Inflammatory macrophage treated with lipopolysaccharide for 1 hour (primary cell): Measurements from ENCODE around the gene THAP5.
A peak's percentile ranks its signal among the peaks of the same experiment; 100 is the strongest.
"Not testable (repeated sequence)": the region's sequence is repeated elsewhere in the genome, so short reads cannot be mapped to it uniquely, and the experiment has no call there.

Source experiments
- DNase-seq, 2 donors: peaks; one replicate each; pipeline ENCODE4 v3.0.0-alpha.2; 2020 to 2022

The THAP5 gene

DNA sequence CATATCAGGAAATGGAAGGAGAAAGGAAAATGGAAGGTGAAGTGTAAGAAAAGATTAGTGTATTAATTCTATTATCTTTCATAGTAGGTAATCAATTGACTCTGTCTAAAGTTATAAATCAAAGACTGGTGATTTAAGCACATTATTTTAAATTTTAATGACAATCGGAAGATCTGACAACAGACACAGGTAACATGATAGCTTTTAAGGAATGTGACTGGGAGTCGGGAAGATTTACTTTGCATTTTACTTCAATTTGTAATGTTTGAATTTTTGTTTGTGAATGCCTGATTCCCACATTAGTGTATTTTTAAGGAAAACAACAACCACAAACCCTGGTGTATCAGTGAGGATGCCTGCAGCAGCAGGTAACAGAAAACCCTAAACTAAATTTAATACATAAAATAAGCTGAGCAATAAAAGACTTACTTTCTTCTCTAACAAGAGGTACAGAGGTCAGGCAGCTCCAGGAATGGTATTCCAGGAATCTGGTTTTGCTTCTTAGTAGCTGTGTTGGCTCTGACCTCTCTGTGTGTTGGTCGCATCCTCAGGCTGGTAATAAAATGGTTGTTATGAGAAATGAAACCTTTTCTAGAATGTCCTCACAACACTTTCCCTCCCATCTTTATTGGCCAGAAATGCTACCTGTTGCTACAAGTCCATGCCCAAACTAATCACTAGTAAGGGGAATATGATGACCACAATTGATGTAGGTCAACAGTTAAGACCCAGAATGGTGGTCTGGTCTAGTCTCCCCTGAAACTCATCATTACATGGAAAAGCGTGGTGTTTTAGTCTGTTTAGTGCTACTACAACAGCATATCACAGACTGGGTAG lies 12.4 kb upstream of the THAP5 start:
- DNase-seq, result no peak

DNA sequence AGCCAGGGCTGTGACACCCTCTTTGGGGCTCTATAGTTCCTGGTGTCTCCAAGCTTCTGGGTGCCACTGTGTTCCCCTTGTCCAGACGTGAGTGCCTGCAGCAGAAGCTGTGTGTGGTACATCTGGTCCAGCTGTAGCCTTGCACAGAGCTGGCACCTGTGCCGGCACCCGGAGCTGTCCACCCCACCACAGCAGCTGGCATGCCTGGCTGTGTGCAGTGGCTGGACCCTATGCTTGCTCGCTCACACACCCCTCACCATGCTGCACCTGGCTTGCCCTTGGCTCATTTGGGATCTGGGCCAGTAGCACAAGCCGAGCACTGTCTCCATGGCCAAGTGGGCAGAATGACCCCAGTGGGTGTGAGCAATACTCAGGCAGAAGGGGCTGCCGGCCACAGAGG lies 10.8 kb upstream of the THAP5 start:
- DNase-seq, result no peak

DNA sequence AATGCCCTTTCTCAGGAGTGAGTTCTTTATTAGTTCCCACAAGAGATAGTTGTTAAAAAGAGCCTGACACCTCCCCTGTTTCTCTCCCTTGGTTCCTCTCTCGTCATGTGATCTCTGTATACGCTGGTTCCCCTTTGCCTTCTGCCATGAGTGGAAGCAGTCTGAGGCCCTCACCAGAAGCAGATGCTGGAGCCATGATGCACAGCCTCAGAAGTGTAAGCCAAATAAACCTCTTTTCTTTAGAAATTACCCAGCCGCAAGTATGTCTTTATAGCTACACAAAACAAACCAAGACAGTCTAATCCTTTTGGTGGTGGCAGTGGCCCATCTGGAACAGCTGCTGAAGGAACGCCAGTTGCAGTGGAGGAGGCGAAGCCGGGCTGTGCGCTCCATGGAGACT lies 9.4 kb upstream of the THAP5 start:
- DNase-seq, result no peak

DNA sequence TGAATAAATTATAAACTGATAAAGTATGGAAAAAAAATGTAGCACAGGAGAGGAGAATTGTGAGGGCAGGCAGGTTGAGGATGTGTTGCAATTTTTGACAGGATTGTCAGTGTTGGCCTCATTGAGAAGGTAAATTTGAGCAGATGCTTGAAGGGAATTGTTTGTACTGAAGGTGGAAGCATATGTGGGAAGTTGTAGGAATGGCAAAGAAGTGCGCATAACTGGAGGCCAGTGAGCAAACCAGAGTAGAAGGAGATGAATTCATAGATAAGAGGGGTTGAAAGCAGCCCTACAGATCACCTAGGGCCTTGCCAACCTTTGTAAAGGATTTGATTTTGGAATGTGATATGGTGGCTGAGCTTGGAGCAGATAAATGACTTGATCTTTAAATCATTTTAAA lies 6.6 kb upstream of the THAP5 start:
- DNase-seq, result no peak

DNA sequence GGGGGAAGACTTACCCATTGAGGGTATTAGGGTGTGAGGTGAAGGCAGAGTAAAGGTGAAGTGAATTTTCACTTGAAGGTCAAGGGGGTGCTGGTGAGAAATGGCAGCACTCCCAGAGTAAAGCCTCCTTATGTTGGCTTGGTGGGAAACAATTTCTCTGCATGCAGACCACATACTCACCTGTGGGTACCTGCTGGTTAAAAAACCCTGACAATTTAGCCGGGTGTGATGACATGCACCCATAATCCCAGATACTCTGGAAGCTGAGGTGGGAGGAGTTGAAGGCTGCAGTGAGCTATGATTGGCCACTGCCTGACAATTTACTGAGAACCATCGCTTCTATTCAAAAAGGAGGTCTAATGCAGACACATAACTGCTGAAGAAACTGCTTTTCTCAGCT lies 5.7 kb upstream of the THAP5 start:
- no peak for DNase-seq

DNA sequence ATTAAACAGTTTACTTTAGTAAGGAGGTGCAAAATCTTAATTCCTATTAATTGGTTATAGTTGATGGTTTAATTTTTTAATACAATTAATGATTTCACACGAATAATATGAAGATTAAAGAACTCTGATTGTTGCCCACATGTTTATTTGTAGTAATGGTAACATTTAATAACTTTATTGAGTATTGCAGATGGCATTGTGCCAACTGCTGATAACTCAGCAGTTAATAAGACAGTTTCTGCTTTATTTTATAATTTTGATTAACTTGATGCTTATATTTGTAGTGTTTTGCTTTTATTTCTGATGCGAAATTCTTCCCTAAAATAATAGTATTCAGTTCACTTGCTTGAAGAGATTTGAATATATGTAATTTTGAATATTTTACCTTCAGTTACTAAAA lies 3.0 kb upstream of the THAP5 start:
- no peak for DNase-seq

DNA sequence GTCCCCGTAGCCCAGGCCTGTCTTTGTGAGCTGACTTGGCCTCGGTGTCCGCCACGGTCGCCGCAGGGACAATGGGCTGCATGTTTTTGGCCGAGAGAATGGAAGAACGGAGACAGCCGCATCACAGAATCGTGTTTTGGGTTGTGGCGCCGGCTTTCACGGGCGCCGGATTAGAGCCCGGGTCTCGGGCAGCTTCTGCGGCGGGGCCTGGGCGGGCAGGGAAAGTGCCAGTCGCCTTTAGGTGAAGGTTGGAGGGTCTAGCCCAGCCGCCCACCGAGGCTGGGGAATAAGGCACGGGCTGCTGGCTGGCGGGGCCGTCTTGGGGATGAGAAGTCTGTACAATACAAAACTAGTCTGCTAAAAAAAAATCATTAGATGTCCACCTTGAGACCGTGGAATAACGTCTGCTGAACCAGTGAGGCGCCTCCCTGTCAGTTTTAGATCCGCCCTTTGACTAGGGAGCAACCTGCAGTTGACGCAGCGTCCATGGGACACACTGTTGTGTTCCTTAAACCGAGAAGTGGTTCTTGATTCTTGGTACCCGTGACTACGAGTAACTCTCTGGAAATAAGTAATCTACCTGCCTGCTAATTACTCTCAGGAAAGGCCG lies 745 bp upstream of the THAP5 start:
- DNase-seq, result peak; percentile 57 to 76

DNA sequence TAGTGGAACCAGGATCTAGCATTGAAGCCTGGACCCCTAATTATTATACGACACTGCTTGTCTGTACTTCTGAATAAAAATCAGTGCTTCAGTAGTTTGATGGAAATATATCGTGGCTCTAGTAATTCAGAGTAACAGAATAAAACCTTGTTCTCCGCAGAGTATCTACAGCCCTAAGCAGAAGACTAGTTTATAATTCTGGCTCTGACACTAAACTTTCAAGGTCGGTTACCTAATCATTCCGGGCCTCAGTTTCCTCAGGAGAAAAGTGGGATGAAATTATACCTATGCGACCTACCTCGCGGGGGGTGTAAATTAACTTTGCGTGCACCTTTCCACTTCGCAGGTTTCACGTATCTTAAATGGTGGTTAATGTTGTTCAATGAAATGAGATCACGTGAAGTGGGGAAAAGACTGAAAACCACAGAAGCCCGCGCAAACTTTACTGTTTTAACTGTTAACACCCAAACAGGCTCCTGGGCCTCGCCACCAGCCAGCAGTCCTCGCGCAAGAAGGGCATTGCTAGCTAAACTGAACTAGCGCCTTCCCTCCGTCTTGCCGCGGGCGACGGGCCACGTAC lies 615 bp downstream of the THAP5 start:
- no peak for DNase-seq

DNA sequence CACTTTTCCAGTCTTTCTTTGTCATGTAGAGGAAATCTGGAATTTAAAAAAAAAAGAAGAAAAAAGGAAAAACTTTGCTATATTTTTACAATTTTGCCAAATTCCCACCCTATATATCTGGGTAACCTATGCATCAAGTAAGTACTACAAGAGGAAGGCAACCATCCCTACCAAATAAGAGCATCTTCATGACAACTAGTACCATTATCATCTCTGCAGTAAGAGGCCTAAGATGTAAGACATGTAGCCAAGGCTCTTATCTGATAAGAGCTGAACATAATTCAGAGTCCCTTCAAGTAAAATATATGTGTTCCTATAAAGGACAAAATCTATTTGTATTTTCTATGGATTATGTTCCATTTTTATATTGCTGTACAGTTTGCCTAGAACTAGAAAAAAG lies 3.5 kb downstream of the THAP5 start:
- DNase-seq, result no peak

DNA sequence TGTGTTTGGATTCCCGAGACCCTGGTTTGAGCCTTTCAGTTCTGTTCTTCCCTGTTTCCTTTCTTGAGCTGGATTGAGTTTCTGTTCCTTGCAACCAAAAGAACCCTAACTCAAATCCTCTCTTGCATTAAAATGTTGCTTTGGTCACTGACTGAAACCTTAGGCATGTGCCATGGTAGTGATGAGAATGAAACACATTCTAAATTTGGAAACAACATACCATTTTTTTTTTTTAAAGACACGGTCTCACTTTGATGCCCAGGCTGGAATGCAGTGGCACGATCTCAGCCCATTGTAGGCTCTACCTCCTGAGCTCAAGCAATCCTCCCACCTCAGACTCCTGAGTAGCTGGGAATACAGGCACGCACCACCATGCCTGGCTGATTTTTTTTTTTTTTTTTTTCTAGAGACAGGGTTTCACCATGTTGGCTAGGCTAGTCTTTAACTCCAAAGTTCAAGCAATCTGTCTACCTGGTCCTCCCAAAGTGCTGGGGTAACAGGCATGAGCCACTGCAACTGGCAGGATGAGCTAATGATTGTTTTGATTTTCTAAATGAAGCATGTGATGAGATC lies 8.4 kb downstream of the THAP5 start:
- DNase-seq, result no peak

DNA sequence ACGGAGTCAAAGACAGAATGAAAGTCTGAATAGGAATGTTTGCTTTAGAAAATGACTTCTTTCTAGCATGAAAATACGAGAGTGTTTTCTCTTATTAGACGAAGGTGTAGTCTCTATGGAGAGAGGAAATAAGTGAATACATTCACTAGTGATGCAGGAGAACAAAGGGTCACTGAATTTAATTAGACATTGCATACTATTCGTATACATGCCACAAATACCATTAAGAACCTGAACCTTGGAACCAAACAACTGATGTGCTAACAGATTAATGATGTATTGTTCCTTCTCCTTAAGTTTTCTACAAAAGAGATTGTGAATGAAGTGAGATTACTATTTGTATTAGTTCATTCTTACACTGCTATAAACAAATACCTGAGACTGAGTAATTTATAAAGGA lies 10.3 kb downstream of the THAP5 start:
- DNase-seq, result no peak

DNA sequence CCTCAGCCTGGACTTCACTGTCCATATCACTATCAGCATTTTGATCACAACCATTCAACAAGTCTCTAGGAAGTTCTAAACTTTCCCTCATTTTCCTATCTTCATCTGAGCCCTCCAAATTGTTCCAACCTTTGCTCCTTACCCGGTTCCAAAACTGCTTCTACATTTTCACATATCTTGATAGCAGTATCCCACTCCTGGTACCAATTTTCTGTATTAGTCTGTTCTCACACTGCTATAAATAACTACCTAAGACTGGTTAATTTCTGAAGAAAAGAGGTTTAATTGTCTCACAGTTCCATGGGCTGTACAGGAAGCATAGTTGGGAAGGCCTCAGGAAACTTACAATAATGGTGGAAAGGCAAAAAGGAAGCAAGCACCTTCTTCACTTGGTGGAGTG lies 11.9 kb downstream of the THAP5 start:
- DNase-seq, result no peak

DNA sequence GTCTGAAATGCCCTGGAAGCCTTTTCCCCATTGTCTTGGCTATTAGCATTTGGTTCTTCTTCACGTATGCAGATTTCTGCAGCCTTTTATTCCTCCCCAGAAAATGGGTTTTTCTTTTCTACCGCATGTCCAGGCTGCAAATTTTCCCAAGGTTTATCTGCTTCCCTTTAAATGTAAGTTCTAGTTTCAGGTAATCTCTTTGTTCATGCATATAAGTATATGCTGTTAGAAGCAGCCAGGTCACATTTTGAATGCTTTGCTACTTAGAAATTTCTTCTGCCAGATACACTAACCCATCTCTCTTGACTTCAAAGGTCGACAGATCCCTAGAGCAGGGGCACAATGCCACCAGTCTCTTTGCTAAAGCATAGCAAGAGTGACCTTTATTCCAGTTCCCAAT lies 12.3 kb downstream of the THAP5 start:
- DNase-seq, result no peak

DNA sequence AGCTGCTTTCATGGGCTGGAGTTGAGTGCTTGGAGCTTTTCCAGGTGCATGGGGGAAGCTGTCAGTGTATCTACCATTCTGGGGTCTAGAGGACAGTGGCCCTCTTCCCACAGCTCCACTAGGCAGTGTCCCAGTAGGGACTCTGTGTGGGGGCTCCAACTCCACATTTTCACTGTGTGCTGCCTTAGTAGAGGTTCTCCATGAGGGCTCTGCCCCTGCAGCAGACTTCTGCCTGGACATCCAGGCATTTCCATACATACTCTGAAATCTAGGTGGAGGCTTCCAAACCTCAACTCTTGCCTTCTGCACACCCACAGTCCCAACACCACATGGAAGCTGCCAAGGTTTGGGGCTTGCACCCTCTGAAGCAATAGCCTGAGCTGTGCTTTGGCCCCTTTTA lies 12.8 kb downstream of the THAP5 start:
- DNase-seq, result not testable (repeated sequence)

DNA sequence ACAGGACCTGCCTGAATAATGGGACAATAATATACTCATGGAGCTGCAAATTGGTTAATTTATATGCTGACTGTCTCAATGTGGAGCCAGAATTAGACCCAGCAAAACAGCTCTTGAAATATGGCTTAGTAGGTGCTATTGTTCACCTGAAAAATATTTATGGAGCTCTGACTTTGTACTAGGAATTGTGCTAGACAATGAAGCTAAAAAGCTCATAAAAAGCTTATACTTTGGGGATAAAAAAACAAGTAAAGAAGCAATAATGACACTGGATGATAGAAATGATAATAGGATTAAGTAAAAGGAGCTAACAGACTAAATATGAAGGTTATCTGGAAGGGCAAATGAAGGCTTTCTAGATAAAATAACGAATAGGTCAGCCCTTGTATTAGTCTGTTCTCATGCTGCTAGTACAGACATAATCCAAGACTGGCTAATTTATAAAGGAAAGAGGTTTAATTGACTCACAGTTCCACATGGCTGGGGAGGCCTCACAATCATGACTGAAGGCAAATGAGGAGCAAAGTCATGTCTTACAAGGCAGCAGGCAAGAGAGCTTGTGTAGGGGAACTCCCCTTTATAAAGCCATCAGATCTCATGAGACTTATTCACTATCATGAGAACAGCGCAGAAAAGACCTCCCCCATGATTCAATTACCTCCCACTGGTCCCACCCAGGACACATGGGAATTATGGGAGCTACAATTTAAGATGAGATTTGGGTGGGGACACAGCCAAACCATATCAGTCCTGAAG lies 21.2 kb downstream of the THAP5 start:
- not testable (repeated sequence) for DNase-seq

DNA sequence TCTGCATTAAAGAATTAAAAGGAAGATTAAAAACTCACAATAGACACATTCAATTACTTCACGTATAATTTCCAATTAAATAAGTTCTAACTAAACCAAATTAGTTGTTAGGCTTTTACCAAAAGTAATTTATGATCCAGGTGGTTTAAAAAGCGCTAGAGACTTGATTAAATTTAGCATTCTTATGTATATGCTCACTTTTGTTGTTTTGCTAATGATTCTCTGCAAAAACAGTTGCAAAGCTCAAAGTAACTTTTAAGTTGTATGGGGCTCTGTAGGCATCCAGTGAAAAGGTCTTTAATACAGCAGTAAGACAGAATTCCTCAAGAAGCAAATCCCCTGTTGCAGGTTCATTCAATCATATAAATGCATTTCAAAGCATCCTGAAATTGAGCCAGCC lies 28.0 kb downstream of the THAP5 start:
- no peak for DNase-seq

DNA sequence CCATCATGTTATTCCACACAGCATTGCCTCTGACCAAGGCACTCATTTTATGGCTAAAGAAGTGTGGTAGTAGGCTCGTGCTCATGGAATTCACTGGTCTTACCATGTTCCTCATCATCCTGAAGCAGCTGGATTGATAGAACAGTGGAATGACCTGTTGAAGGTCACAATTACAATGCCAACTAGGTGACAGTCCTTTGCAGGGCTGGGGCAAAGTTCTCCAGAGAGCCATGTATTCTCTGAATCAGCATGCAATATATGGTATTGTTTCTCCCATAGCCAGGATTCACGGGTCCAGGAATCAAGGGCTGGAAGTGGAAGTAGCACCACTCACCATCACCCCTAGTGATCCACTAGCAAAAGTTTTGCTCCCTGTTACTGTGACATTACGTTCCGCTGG lies 30.8 kb downstream of the THAP5 start:
- not testable (repeated sequence) for DNase-seq

DNA sequence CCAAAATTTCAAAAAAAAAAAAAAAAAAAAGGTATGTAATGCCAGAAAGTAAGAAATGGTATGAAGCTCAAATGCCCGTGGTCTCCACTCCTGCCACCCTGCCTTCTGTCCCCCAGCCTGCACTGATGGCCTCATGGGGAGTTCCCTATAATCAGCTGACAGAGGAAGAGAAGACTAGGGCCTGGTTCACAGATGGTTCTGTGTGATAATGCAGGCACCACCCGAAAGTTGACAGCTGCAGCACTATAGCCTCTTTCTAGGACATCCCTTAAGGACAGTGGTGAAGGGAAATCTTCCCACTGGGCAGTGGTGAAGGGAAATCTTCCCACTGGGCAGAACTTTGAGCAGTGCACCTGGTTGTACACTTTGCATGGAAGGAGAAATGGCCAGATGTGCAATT lies 31.3 kb downstream of the THAP5 start:
- DNase-seq, result not testable (repeated sequence)

DNA sequence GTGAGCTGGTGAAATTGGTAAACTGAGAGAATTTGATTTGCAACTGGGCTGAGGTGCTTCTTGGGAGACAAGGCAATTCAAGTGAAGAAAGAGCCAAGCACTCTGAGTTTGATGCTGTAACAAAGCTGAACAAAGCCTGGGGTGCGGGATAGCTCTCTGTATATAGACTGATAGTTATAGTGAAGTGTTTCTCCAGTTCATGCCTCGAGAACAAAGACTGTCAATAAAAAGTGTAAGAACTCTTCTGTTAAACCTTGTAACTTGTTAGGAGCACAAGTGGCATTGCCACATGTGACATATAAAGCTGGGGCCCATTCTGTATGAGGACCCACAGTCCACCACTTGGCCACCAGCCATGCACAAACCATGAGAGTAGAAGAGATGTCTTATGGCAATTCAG lies 32.3 kb downstream of the THAP5 start:
- no peak for DNase-seq

DNA sequence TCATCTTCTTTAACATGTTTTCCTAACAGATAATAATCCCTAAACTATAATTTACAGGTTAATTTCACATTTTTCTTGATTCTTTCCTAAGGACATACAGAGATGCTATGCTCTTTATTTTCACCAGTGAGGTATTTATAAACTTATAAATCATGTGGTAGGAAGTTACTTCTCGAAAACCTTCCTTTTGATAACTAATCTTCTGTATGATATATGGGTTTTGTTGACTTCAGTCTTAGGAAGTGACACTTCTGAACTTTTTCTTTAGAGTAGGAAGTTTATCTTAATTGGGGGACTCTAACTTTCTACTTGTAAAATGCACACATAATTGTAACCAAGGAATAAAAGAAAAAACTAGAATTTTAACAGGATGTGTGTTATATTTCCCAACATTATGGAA lies 33.8 kb downstream of the THAP5 start:
- no peak for DNase-seq

DNA sequence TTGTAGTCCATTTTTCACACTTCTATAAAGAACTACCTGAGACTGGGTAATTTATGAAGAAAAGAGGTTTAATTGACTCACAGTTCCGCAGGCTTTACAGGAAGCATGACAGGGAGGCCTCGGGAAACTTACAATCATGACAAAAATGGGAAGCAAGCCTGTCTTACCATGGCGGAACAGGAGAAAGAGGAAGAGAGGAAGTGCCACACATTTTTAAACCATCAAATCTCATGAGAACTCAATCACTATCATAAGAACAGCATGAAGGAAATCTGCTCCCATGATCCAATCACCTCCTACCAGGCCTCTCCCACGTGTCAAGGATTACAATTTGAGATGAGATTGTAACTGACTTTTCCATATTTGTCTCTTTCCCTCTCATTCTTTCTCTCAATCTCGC lies 34.2 kb downstream of the THAP5 start:
- DNase-seq, result peak; percentile 35 to 47

DNA sequence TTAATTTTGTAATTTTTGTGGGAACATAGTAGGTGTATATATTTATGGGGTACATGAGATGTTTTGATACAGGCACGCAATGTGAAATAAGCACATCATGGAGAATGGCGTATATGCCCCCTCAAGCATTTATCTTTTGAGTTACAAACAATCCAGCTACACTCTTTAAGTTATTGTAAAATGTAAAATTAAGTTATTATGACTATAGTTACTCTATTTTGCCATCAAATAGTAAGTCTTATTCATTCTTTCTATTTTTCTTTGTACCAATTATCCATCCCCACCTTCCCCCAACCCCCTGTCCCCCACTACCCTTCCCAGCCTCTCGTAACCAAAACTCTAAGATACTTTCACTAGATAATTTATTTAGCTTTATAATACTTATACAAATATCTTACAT lies 35.8 kb downstream of the THAP5 start:
- no peak for DNase-seq

DNA sequence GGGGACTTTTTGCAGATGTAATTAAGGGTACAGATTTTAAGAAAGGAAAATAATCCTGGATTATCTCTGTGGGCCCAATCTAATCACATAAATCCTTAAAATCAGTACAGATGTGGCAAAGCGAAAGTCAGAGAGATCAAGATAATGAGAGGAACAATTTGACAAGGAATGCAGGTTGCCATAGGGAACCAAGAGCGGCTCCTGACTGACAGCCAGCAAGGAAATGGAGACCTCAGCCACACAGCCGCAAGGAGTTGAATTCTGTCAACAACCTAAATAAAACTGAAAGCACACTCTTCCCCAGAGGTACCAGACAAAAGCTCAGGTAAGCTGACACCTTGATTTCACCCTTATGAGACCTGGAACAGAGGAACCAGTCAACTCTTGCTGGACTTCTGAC lies 40.2 kb downstream of the THAP5 start:
- no peak for DNase-seq
